Lower leg skin (tissue), 4 donors: ENCODE measurements around the gene ACVRL1. TPM values are rescaled to one million over a fixed set of nuclear protein-coding genes. Genes with fewer than 3 reads are reported as not detected.

ENCODE experiments used
- DNase-seq, 2 donors: peaks; one replicate each; pipeline ENCODE4 v3.0.0-alpha.2; 2019; ENCODE audit warnings: low spot score in 2 of 2
- H3K4me3 ChIP-seq: fragments of 200-600 bp; sonication (generic); 2 replicates; pipeline ENCODE4 v1.5.1; 2017; ENCODE audit warnings: mild to moderate bottlenecking, low read depth; ENCODE audit not compliant: poor library complexity, severe bottlenecking
- CTCF ChIP-seq, 3 donors: fragments of 450-650 bp; IDR thresholded peaks; one replicate each; pipeline ENCODE4 v1.5.1; 2016; ENCODE audit warnings: antibody characterized with exemption in 3 of 3, mild to moderate bottlenecking in 3 of 3, moderate library complexity in 2 of 3
- POLR2A ChIP-seq, 2 donors: fragments of 450-650 bp; IDR thresholded peaks; one replicate each; pipeline ENCODE4 v1.6.1; 2016 to 2017; ENCODE audit warnings: antibody characterized with exemption in 2 of 2, mild to moderate bottlenecking in 1 of 2, moderate library complexity in 1 of 2
- WGBS, 2 donors: methylation state at CpG; one replicate each; pipeline ENCODE4 v1.1.5; 2018; 5-methylcytosine and 5-hydroxymethylcytosine counted together
- intact Hi-C: fragments of 100-400 bp; cut with DNase I; formaldehyde crosslinking; loops from one replicate; pipeline ENCODE4 v1.15.0; 2023; ENCODE audit warnings: low total_unique reads
- total RNA-seq, 4 donors: library from RNA; depleted of rRNA; stranded (reverse); fragments of >200 nt; gene quantifications; one replicate each; pipeline ENCODE4 v1.1.0, GENCODE V29; 2016

Gene ACVRL1
- total RNA-seq, 4 donors from 2014 or later: 12.9 to 99.8 (median 39.9) TPM

GRCh38 chr12:51917041-51917590, 9.8 kb downstream of the ACVRL1 start:
- no peak overlapping the region for H3K4me3 ChIP-seq

GRCh38 chr12:51917746-51918453, 10.6 kb downstream of the ACVRL1 start:
- DNase-seq: peak in 1 of 2 donors; percentile 72
- no peak overlapping the region for H3K4me3 ChIP-seq
- WGBS, 2 donors: 72 to 74% methylated on average over 16 of the region's 16 CpGs
- TF ChIP-seq CTCF (IDR thresholded peaks at IDR 0.05) (no peak), POLR2A (IDR thresholded peaks at IDR 0.05) (no peak)
- intact Hi-C loops: loop anchor here (5.0 kb wide), 1 partner anchor 1741 kb away; no protein-coding TSS in a partner anchor

More at GRCh38 chr12:51917041-51917590, 9.8 kb downstream of the ACVRL1 start:
- WGBS, 2 donors: 90 to 92% methylated on average over 10 of the region's 10 CpGs
- TF ChIP-seq CTCF (IDR thresholded peaks at IDR 0.05) (no peak), POLR2A (IDR thresholded peaks at IDR 0.05) (no peak)
- intact Hi-C loops: loop anchor here (5.0 kb wide), 1 partner anchor 1740 kb away; no protein-coding TSS in a partner anchor
- DNase-seq: peak in 1 of 2 donors; percentile 68

GRCh38 chr12:51920046-51920445, 12.7 kb downstream of the ACVRL1 start:
- TF ChIP-seq CTCF (IDR thresholded peaks at IDR 0.05) (no peak), POLR2A (IDR thresholded peaks at IDR 0.05) (no peak)

GRCh38 chr12:51921017-51921725, 13.9 kb downstream of the ACVRL1 start:
- no peak overlapping the region for H3K4me3 ChIP-seq
- TF ChIP-seq CTCF (IDR thresholded peaks at IDR 0.05) (no peak), POLR2A (IDR thresholded peaks at IDR 0.05) (no peak)
- WGBS, 2 donors: 80 to 83% methylated on average over 7 of the region's 7 CpGs
- intact Hi-C loops: loop anchor here (5.0 kb wide), 1 partner anchor 61 kb away; no protein-coding TSS in a partner anchor
- peak in 1 of 2 donors; percentile 73 for DNase-seq

More at GRCh38 chr12:51920046-51920445, 12.7 kb downstream of the ACVRL1 start:
- 95% methylated on average over 2 of the region's 2 CpGs for WGBS, 2 donors
- intact Hi-C loops: loop anchor here (5.0 kb wide), 1 partner anchor 62 kb away; no protein-coding TSS in a partner anchor
- peak in 1 of 2 donors; percentile 70 for DNase-seq
- H3K4me3 ChIP-seq: no peak overlapping the region

- intact Hi-C loops: loop anchor here (5.0 kb wide), 1 partner anchor 60 kb away; no protein-coding TSS in a partner anchor
- 80 to 86% methylated on average over 2 of the region's 2 CpGs for WGBS, 2 donors
- TF ChIP-seq CTCF (IDR thresholded peaks at IDR 0.05) (no peak), POLR2A (IDR thresholded peaks at IDR 0.05) (no peak)
- no peak overlapping the region for H3K4me3 ChIP-seq
- peak in 1 of 2 donors; percentile 74 for DNase-seq
Measured at GRCh38 chr12:51922146-51922545, 14.8 kb downstream of the ACVRL1 start.
